ENCODE data around the gene PGA5.

GRCh38 chr11:61298663-61299244, 57.8 kb downstream of the PGA5 start:
- no peak for TF ChIP-seq OSR1 (CRISPR knock-in tag; IDR thresholded peaks at IDR 0.05)
- TF ChIP-seq RARB (CRISPR knock-in tag; IDR thresholded peaks at IDR 0.05) = no peak
- no peak for TF ChIP-seq ARNTL (CRISPR knock-in tag; IDR thresholded peaks at IDR 0.05; ENCODE audit: borderline replicate concordance, low read depth)
- TF ChIP-seq ZFP3 (CRISPR knock-in tag; IDR thresholded peaks at IDR 0.05) = no peak
